ENCODE data around the gene UGT1A7. TPM values are rescaled to one million over a fixed set of nuclear protein-coding genes. Genes with fewer than 3 reads are reported as not detected.

Gene UGT1A7
- total and polyA plus RNA-seq, 2 donors: 0.08 to 2.5 TPM

- 89% methylated on average over 6 of the region's 6 CpGs for WGBS
- DNase-seq (ENCODE audit: extremely low spot score): no peak
- no peak overlapping the region for H3K27ac ChIP-seq (ENCODE audit: low read depth)
These were observed 128.7 kb downstream of the UGT1A7 start for GRCh38 chr2:233810385-233810784.

GRCh38 chr2:233811087-233811486 is 129.4 kb downstream of the UGT1A7 start:
- H3K4me3 ChIP-seq (ENCODE audit: low read depth, low read length): no peak overlapping the region
- H3K4me1 ChIP-seq (ENCODE audit: insufficient read depth): no peaks in the 10 kb centered on the region
- no peak for DNase-seq (ENCODE audit: extremely low spot score)
- H3K36me3 ChIP-seq (ENCODE audit: insufficient read depth): no peaks in the 10 kb centered on the region
- H3K27ac ChIP-seq (ENCODE audit: low read depth): no peak overlapping the region
- WGBS: 67% methylated on average over 4 of the region's 4 CpGs

More at GRCh38 chr2:233810385-233810784, 128.7 kb downstream of the UGT1A7 start:
- Histone ChIP-seq H3K36me3 (ENCODE audit: insufficient read depth) (no peaks in the 10 kb centered on the region), H3K4me3 (ENCODE audit: low read depth, low read length) (no peak overlapping the region), H3K4me1 (ENCODE audit: insufficient read depth) (no peaks in the 10 kb centered on the region)

- Histone ChIP-seq H3K4me1 (ENCODE audit: insufficient read depth) (no peaks in the 10 kb centered on the region), H3K4me3 (ENCODE audit: low read depth, low read length) (no peak overlapping the region), H3K36me3 (ENCODE audit: insufficient read depth) (no peaks in the 10 kb centered on the region), H3K27ac (ENCODE audit: low read depth) (no peak overlapping the region)
- WGBS: 86% methylated on average over 8 of the region's 8 CpGs
- no peak for DNase-seq (ENCODE audit: extremely low spot score)
These were observed 130.0 kb downstream of the UGT1A7 start for GRCh38 chr2:233811732-233812131.

- Histone ChIP-seq H3K36me3 (ENCODE audit: insufficient read depth) (no peaks in the 10 kb centered on the region), H3K27ac (ENCODE audit: low read depth) (no peak overlapping the region), H3K4me3 (ENCODE audit: low read depth, low read length) (no peak overlapping the region), H3K4me1 (ENCODE audit: insufficient read depth) (no peaks in the 10 kb centered on the region)
- DNase-seq (ENCODE audit: extremely low spot score): no peak
- 67% methylated on average over 3 of the region's 3 CpGs for WGBS
These were observed 131.7 kb downstream of the UGT1A7 start for GRCh38 chr2:233813236-233814055.

GRCh38 chr2:233814056-233814835 is 132.5 kb downstream of the UGT1A7 start:
- WGBS: 64% methylated on average over 2 of the region's 2 CpGs
- Histone ChIP-seq H3K27ac (ENCODE audit: low read depth) (no peak overlapping the region), H3K36me3 (ENCODE audit: insufficient read depth) (no peaks in the 10 kb centered on the region), H3K4me1 (ENCODE audit: insufficient read depth) (no peaks in the 10 kb centered on the region), H3K4me3 (ENCODE audit: low read depth, low read length) (no peak overlapping the region)
- no peak for DNase-seq (ENCODE audit: extremely low spot score)

GRCh38 chr2:233815861-233816260 is 134.2 kb downstream of the UGT1A7 start:
- H3K36me3 ChIP-seq (ENCODE audit: insufficient read depth): no peaks in the 10 kb centered on the region
- WGBS: 78% methylated on average over 6 of the region's 6 CpGs
- H3K4me1 ChIP-seq (ENCODE audit: insufficient read depth): no peaks in the 10 kb centered on the region
- no peak for DNase-seq (ENCODE audit: extremely low spot score)
- no peak overlapping the region for H3K27ac ChIP-seq (ENCODE audit: low read depth)
- H3K4me3 ChIP-seq (ENCODE audit: low read depth, low read length): no peak overlapping the region

GRCh38 chr2:233816334-233816733 is 134.6 kb downstream of the UGT1A7 start:
- H3K4me1 ChIP-seq (ENCODE audit: insufficient read depth): no peaks in the 10 kb centered on the region
- H3K36me3 ChIP-seq (ENCODE audit: insufficient read depth): no peaks in the 10 kb centered on the region
- no peak overlapping the region for H3K27ac ChIP-seq (ENCODE audit: low read depth)
- H3K4me3 ChIP-seq (ENCODE audit: low read depth, low read length): no peak overlapping the region
- WGBS: 48% methylated on average over 2 of the region's 2 CpGs
- DNase-seq (ENCODE audit: extremely low spot score): no peak

GRCh38 chr2:233816771-233817170 is 135.1 kb downstream of the UGT1A7 start:
- Histone ChIP-seq H3K4me3 (ENCODE audit: low read depth, low read length) (no peak overlapping the region), H3K36me3 (ENCODE audit: insufficient read depth) (no peaks in the 10 kb centered on the region), H3K4me1 (ENCODE audit: insufficient read depth) (no peaks in the 10 kb centered on the region), H3K27ac (ENCODE audit: low read depth) (no peak overlapping the region)
- WGBS: 76% methylated on average over 4 of the region's 4 CpGs
- DNase-seq (ENCODE audit: extremely low spot score): no peak

- no peak for DNase-seq (ENCODE audit: extremely low spot score)
- Histone ChIP-seq H3K4me3 (ENCODE audit: low read depth, low read length) (no peak overlapping the region), H3K27ac (ENCODE audit: low read depth) (no peak overlapping the region), H3K36me3 (ENCODE audit: insufficient read depth) (no peaks in the 10 kb centered on the region), H3K4me1 (ENCODE audit: insufficient read depth) (no peaks in the 10 kb centered on the region)
- 72% methylated on average over 3 of the region's 3 CpGs for WGBS
These were observed 135.7 kb downstream of the UGT1A7 start for GRCh38 chr2:233817361-233817911.

GRCh38 chr2:233817995-233818638 is 136.4 kb downstream of the UGT1A7 start:
- DNase-seq (ENCODE audit: extremely low spot score): no peak
- Histone ChIP-seq H3K27ac (ENCODE audit: low read depth) (no peak overlapping the region), H3K36me3 (ENCODE audit: insufficient read depth) (no peaks in the 10 kb centered on the region), H3K4me3 (ENCODE audit: low read depth, low read length) (no peak overlapping the region), H3K4me1 (ENCODE audit: insufficient read depth) (no peaks in the 10 kb centered on the region)
- WGBS: 93% methylated on average over 11 of the region's 11 CpGs

GRCh38 chr2:233818639-233819621 is 137.2 kb downstream of the UGT1A7 start:
- Histone ChIP-seq H3K4me3 (ENCODE audit: low read depth, low read length) (no peak overlapping the region), H3K36me3 (ENCODE audit: insufficient read depth) (no peaks in the 10 kb centered on the region), H3K27ac (ENCODE audit: low read depth) (no peak overlapping the region), H3K4me1 (ENCODE audit: insufficient read depth) (no peaks in the 10 kb centered on the region)
- WGBS: 85% methylated on average over 17 of the region's 17 CpGs
- no peak for DNase-seq (ENCODE audit: extremely low spot score)

GRCh38 chr2:233819884-233820773 is 138.4 kb downstream of the UGT1A7 start:
- DNase-seq (ENCODE audit: extremely low spot score): no peak
- H3K4me1 ChIP-seq (ENCODE audit: insufficient read depth): no peaks in the 10 kb centered on the region
- no peak overlapping the region for H3K27ac ChIP-seq (ENCODE audit: low read depth)
- 82% methylated on average over 18 of the region's 18 CpGs for WGBS
- H3K36me3 ChIP-seq (ENCODE audit: insufficient read depth): no peaks in the 10 kb centered on the region
- no peak overlapping the region for H3K4me3 ChIP-seq (ENCODE audit: low read depth, low read length)
